ENCODE results near the gene NUP93.

DNA sequence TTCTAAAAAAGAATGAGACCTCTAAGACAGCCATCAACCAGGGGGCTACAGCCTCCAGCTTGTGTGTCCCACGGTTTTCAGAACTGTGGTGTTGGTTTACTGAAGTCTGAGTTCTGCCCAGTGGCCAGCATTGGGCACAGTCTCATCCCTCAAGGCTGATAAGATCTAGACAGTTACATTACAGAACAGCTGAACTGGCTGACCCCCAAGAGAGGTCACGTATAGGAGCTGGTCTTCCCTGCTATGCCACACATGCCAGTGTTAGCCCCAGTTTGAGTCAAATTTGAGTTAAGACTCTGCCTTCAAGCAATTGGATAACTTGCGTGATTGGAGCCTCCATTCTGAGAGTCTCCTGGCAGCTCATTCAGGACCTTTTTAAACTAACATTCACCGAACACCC, 14.8 kb upstream of the NUP93 start:
- TF ChIP-seq, protein P1, sequence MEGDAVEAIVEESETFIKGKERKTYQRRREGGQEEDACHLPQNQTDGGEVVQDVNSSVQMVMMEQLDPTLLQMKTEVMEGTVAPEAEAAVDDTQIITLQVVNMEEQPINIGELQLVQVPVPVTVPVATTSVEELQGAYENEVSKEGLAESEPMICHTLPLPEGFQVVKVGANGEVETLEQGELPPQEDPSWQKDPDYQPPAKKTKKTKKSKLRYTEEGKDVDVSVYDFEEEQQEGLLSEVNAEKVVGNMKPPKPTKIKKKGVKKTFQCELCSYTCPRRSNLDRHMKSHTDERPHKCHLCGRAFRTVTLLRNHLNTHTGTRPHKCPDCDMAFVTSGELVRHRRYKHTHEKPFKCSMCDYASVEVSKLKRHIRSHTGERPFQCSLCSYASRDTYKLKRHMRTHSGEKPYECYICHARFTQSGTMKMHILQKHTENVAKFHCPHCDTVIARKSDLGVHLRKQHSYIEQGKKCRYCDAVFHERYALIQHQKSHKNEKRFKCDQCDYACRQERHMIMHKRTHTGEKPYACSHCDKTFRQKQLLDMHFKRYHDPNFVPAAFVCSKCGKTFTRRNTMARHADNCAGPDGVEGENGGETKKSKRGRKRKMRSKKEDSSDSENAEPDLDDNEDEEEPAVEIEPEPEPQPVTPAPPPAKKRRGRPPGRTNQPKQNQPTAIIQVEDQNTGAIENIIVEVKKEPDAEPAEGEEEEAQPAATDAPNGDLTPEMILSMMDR (IDR thresholded peaks at IDR 0.05; ENCODE audit: low read length): no peak
- TF ChIP-seq EZH2phosphoT487 (IDR thresholded peaks at IDR 0.05; ENCODE audit: low read length): no peak
- TF ChIP-seq EZH2 (optimal IDR thresholded peaks at IDR 0.05; ENCODE audit: low read depth, low read length): no peak

All from MM.1S (cell line).